Globus pallidus (tissue), 1 donor: Measurements from ENCODE around the gene FANCM.

Experiments used
- DNase-seq: peaks from one replicate; pipeline ENCODE4 v3.0.0-alpha.2; 2015; ENCODE audit warnings: low spot score

The FANCM gene

DNA sequence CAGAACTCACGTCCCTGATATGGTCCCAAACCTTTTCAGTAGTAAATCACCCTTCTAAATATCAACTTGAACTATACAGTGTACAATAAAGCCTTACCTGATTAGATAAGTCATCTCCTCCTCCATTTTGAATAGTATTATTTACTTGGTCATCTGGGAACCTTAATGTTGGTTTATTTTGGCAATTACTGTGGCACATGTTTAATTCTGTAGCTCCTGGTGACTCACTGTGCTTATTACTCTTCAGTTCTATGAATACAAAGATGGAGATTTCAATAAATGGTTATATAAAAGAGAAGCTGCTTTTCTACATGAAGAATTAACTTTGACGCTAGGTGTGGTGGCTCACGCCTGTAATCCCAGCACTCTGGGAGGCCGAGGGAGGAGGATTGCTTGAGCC is 91.8 kb downstream of the FANCM start:
- no peak for DNase-seq

DNA sequence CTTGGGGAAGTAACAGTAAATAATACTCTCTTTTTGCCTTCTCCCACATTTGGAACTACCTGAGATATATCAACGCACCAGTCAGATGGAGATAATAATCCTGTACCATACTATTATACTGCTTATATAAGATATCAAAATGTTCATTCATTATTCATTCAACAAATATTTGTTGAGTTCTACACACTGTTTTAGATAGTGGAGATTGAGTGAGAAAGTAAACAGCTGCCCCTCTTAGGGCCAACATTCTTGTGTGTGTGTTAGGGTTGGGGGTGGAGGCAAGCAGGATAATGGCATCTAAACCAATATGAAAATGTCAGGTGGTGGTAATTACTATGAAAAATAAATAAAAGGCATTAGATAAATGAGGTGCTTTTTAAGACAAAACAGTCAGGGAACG is 103.3 kb downstream of the FANCM start:
- no peak for DNase-seq

- DNase-seq: no peak
Measured at GRCh38 chr14:45242706-45243105, 107.0 kb downstream of the FANCM start.

- no peak for DNase-seq
Measured at GRCh38 chr14:45246151-45246550, 110.4 kb downstream of the FANCM start.

DNA sequence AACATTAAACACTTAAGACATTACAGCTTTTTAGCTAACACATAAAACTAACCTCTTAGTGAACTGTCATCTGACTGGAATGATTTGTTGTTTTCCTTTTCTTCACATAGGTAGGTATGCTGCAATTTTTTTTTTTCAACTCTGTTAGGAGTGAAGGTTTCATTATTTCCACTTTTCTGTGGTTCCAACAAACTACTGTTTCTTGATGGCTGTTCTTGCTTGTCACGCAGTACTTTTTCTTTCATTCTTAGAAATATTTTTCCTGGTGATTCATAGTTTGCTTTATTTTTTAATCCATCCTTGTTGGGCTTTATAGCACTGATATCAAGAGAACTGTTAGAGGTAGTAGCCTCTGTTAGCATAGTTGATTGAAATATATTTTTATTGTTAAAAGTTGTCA is 111.0 kb downstream of the FANCM start:
- no peak for DNase-seq

DNA sequence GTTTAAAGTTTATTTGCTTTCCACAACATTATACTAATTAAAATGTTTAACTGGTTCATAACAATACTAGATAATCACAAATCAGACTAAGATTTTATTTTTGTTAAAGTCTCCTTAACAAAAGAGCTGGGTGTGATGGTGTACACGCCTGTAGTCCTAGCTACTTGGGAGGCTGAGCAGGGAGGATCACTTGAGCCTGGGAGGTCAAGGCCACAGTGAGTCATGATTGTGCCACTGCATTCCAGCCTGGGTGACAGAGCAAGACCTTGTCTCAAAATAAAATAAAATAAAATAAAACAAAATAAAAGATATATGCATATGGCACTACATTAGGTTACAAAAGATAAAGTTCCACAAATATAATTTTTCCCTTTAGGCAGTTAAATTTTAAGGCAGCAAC is 111.7 kb downstream of the FANCM start:
- DNase-seq: no peak

DNA sequence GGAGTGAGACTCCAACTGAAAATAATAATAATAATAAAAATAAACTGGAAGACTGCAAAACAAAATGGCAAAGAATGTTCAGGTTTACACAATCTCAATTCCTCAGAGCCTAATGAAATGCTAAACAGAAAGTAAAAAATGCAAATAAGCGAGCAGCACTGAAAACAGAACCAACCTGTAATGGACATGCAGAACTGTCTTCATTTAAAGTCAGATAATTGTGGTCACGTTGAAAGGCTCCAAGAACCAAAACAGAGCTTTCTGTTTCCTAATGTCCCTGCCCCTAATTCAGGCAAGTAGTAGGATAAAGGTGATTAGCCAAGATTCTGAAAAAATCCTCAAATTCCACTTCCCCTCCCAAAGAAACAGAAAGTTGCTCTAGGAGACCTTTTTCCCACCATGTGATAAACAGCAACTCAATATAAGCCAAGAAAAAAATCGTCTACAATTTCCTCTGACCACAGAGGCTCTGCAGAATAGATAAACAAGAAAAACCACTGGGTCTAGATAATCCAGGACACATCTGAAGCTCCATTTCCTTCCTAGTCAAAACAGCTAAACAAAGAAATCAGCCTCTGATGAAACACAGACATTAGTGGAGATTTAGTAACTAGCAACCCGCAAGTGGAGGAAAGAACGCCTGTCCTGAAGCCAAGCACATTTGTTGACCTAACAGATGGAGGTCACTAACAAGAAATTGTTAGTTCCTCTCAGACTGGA is 114.3 kb downstream of the FANCM start:
- DNase-seq: peak; percentile 35
